HG03175 (cell line): ENCODE data around the gene FAM83D.
"Not testable (repeated sequence)": the region's sequence is repeated elsewhere in the genome, so short reads cannot be mapped to it uniquely, and the experiment has no call there.

Source experiments
- ATAC-seq: cut with Tn5 transposase; IDR thresholded peaks from one replicate; pipeline ENCODE4 v1.9.1; 2021; ENCODE audit warnings: mild to moderate bottlenecking, moderate library complexity; ENCODE audit not compliant: unreplicated experiment

The FAM83D gene

GRCh38 chr20:38932457-38933120, 6.4 kb downstream of the FAM83D start:
- no peak for ATAC-seq

GRCh38 chr20:38934530-38934929, 8.3 kb downstream of the FAM83D start:
- ATAC-seq = no peak

GRCh38 chr20:38935285-38935684, 9.1 kb downstream of the FAM83D start:
- ATAC-seq = no peak

GRCh38 chr20:38935967-38936407, 9.8 kb downstream of the FAM83D start:
- no peak for ATAC-seq

- ATAC-seq = no peak
Observed at GRCh38 chr20:38937000-38937399, 10.8 kb downstream of the FAM83D start.

GRCh38 chr20:38937978-38938473, 11.8 kb downstream of the FAM83D start:
- ATAC-seq = no peak

- no peak for ATAC-seq
Observed at GRCh38 chr20:38939686-38940085, 13.5 kb downstream of the FAM83D start.

GRCh38 chr20:38940644-38941043, 14.4 kb downstream of the FAM83D start:
- no peak for ATAC-seq

GRCh38 chr20:38941726-38942389, 15.6 kb downstream of the FAM83D start:
- no peak for ATAC-seq

GRCh38 chr20:38945012-38945411, 18.8 kb downstream of the FAM83D start:
- no peak for ATAC-seq

GRCh38 chr20:38946836-38947235, 20.6 kb downstream of the FAM83D start:
- ATAC-seq = no peak

GRCh38 chr20:38947931-38948362, 21.7 kb downstream of the FAM83D start:
- no peak for ATAC-seq

- no peak for ATAC-seq
Observed at GRCh38 chr20:38950254-38950653, 24.0 kb downstream of the FAM83D start.

- ATAC-seq = no peak
Observed at GRCh38 chr20:38951611-38952010, 25.4 kb downstream of the FAM83D start.

- no peak for ATAC-seq
Observed at GRCh38 chr20:38952153-38952552, 25.9 kb downstream of the FAM83D start.

- no peak for ATAC-seq
Observed at GRCh38 chr20:38953630-38954340, 27.6 kb downstream of the FAM83D start.

GRCh38 chr20:38957235-38957876, 31.1 kb downstream of the FAM83D start:
- no peak for ATAC-seq

GRCh38 chr20:38957915-38958485, 31.8 kb downstream of the FAM83D start:
- ATAC-seq = no peak

- not testable (repeated sequence) for ATAC-seq
Observed at GRCh38 chr20:38960187-38960687, 34.0 kb downstream of the FAM83D start.

GRCh38 chr20:38961530-38962043, 35.4 kb downstream of the FAM83D start:
- ATAC-seq = no peak
